Mesothelial cell of epicardium (in vitro differentiated cells): ENCODE measurements around the gene CFAP43. TPM values are rescaled to one million over a fixed set of nuclear protein-coding genes. Genes with fewer than 3 reads are reported as not detected.
A peak's percentile ranks its signal among the peaks of the same experiment; 100 is the strongest.

Experiments used
- DNase-seq, 2 experiments: peaks; one replicate each; pipeline ENCODE4 v3.0.0; 2021; ENCODE audit warnings: low spot score in 2 of 2; ENCODE audit not compliant: unreplicated experiment in 2 of 2
- H3K27ac Mint-ChIP-seq: 2 replicates; pipeline ENCODE4 v1.8.0; 2021; ENCODE audit warnings: mixed read lengths
- H3K27me3 Mint-ChIP-seq: 2 replicates; pipeline ENCODE4 v1.8.0; 2021; ENCODE audit warnings: low read depth, mixed read lengths
- H3K36me3 Mint-ChIP-seq: 2 replicates; pipeline ENCODE4 v1.8.0; 2021; ENCODE audit warnings: mixed read lengths
- H3K4me1 Mint-ChIP-seq: 2 replicates; pipeline ENCODE4 v1.8.0; 2021; ENCODE audit warnings: mixed read lengths
- H3K4me3 Mint-ChIP-seq: 2 replicates; pipeline ENCODE4 v1.8.0; 2021; ENCODE audit warnings: mild to moderate bottlenecking, moderate library complexity, mixed read lengths
- H3K9me3 Mint-ChIP-seq: 2 replicates; pipeline ENCODE4 v1.8.0; 2021; ENCODE audit warnings: mixed read lengths
- CTCF ChIP-seq: fragments of 200-600 bp; sonication (generic); IDR thresholded peaks from one replicate; pipeline ENCODE4 v1.5.0; 2021; ENCODE audit warnings: antibody characterized with exemption; ENCODE audit not compliant: unreplicated experiment
- total RNA-seq: library from RNA; stranded (reverse); gene quantifications from 3 replicates; pipeline ENCODE4 v1.2.1, GENCODE V29; 2021

The CFAP43 gene
- total RNA-seq, 1 donor from 2014 or later = 2.1 TPM

GRCh38 chr10:104120903-104121484 is 111.2 kb downstream of the CFAP43 start:
- peak; percentile 72 to 77 for DNase-seq
- peak overlapping the region; percentile 90 for H3K4me3 Mint-ChIP-seq
- no peaks in the 10 kb centered on the region for H3K27me3 Mint-ChIP-seq
- peak overlapping the region; percentile 100 for H3K27ac Mint-ChIP-seq
- H3K4me1 Mint-ChIP-seq = peaks cover 40% of the 10 kb centered on the region
- peaks cover 4% of the 10 kb centered on the region for H3K36me3 Mint-ChIP-seq
- no peak for TF ChIP-seq CTCF
- no peaks in the 10 kb centered on the region for H3K9me3 Mint-ChIP-seq

DNA sequence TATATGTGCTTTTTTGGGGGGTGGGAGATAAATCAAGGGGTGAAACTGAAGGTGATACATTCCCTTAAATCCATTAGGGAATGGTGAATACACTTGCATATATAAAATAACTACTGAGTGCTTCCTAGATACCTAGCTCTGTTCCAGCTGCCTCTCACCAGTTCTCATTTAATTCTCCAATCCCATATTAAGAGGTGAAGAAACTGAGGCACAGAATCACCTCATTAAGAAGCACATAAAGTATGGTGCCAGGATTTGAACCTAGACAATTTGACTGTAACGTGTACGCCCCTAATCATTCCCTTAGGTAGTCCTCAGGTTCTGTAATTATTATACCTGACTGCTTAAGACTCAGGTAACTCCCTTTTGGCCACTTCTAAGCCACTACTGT is 111.7 kb downstream of the CFAP43 start:
- H3K27ac Mint-ChIP-seq = peak overlapping the region; percentile 100
- no peak for DNase-seq
- H3K4me1 Mint-ChIP-seq = peaks cover 44% of the 10 kb centered on the region
- H3K27me3 Mint-ChIP-seq = no peaks in the 10 kb centered on the region
- H3K36me3 Mint-ChIP-seq = peaks cover 4% of the 10 kb centered on the region
- H3K9me3 Mint-ChIP-seq = no peaks in the 10 kb centered on the region
- peak overlapping the region; percentile 90 for H3K4me3 Mint-ChIP-seq
- TF ChIP-seq CTCF = no peak

DNA sequence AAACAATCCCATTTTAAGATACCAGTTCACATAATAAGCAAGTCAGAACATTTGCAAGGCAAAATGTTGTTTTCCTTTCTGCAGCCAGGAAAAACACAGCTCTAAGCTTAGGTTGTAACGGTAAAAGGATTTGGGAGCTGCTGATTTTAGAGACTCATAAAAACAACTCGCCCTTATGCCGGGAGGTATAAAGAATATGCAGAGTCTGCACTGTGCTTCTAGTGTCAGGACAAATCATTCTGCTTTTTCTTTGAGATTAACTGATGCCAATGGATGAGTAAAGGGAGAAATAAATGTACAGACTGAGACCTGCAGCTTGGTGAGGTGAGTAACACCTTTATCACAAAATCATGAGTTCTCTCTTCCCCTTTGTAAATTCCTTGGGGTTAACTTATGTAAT is 112.2 kb downstream of the CFAP43 start:
- Mint-ChIP-seq H3K27me3 (no peaks in the 10 kb centered on the region), H3K36me3 (no peaks in the 10 kb centered on the region), H3K4me1 (peaks cover 46% of the 10 kb centered on the region), H3K27ac (peak overlapping the region; percentile 100), H3K9me3 (no peaks in the 10 kb centered on the region), H3K4me3 (peak overlapping the region; percentile 21)
- no peak for DNase-seq
- no peak for TF ChIP-seq CTCF

GRCh38 chr10:104117839-104118323 is 114.3 kb downstream of the CFAP43 start:
- peak overlapping the region; percentile 4 for H3K27ac Mint-ChIP-seq
- H3K4me3 Mint-ChIP-seq = no peak overlapping the region
- no peak for TF ChIP-seq CTCF
- no peaks in the 10 kb centered on the region for H3K9me3 Mint-ChIP-seq
- no peaks in the 10 kb centered on the region for H3K36me3 Mint-ChIP-seq
- H3K27me3 Mint-ChIP-seq = no peaks in the 10 kb centered on the region
- DNase-seq = no peak
- peaks cover 40% of the 10 kb centered on the region for H3K4me1 Mint-ChIP-seq

DNA sequence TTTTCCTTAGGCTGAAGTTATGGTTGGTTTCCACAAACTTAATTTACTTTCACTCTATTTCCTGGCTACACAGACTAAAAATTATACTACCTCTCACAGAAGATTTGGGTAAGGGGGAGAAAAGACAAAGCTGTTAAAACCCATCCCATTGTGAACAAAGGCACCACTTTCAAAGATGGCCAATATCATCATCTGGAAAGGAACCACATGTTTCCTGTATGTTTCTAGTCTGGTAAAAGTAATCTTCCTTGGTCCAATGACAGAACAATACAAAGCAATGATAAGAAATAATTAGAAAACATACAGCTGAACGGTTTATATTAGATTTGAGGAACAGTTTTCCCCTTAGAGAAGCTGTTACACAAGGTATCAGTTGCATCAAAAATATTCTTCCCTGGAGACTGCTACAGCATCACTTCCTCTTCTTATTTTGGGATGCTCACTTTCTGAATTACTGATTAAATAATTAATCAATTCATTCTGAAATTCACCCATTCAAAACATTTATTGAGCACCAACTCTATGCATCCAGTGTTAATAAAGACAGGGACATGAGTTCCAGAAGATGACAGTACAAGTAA is 118.7 kb downstream of the CFAP43 start:
- no peak for TF ChIP-seq CTCF
- Mint-ChIP-seq H3K27me3 (peaks cover 5% of the 10 kb centered on the region), H3K4me1 (peaks cover 21% of the 10 kb centered on the region), H3K36me3 (no peaks in the 10 kb centered on the region), H3K4me3 (no peak overlapping the region), H3K27ac (no peak overlapping the region), H3K9me3 (no peaks in the 10 kb centered on the region)
- DNase-seq = no peak
